Breast epithelium (tissue), 4 donors: ENCODE measurements around the gene RHBDF1. TPM values are rescaled to one million over a fixed set of nuclear protein-coding genes. Genes with fewer than 3 reads are reported as not detected.
A peak's percentile ranks its signal among the peaks of the same experiment; 100 is the strongest.

ENCODE experiments used
- DNase-seq, 2 donors: peaks; one replicate each; pipeline ENCODE4 v3.0.0-alpha.2; 2019; ENCODE audit warnings: low spot score in 2 of 2
- H3K27ac ChIP-seq, 2 donors: fragments of 200-600 bp; sonication (generic) in 1 of 2; one replicate each; pipeline ENCODE4 v1.5.1; 2016 to 2019; ENCODE audit warnings: mild to moderate bottlenecking in 1 of 2
- H3K27me3 ChIP-seq, 2 donors: fragments of 200-600 bp; sonication (generic) in 1 of 2; one replicate each; pipeline versions ENCODE4 v1.5.1 to v1.6.0; 2017 to 2019; ENCODE audit warnings: control low read depth in 1 of 2, mild to moderate bottlenecking in 1 of 2
- H3K36me3 ChIP-seq: fragments of 200-600 bp; one replicate; pipeline ENCODE4 v1.5.1; 2019
- H3K4me1 ChIP-seq, 2 donors: fragments of 200-600 bp; sonication (generic); one replicate each; pipeline ENCODE4 v1.5.1; 2016 to 2019; ENCODE audit warnings: control low read depth in 1 of 2
- H3K4me3 ChIP-seq, 3 donors: fragments of 200-600 bp; sonication (generic); 1 replicate in 2 of 3; 2 replicates in 1 of 3; pipeline ENCODE4 v1.5.1; 2016 to 2019; ENCODE audit warnings: mild to moderate bottlenecking in 3 of 3, moderate library complexity in 2 of 3
- H3K9me3 ChIP-seq, 2 donors: fragments of 200-600 bp; sonication (generic) in 1 of 2; one replicate each; pipeline ENCODE4 v1.5.1; 2016 to 2019; ENCODE audit warnings: control low read depth in 1 of 2
- POLR2A ChIP-seq: fragments of 450-650 bp; IDR thresholded peaks from one replicate; pipeline ENCODE4 v1.6.1; 2016; ENCODE audit warnings: antibody characterized with exemption, mild to moderate bottlenecking, moderate library complexity
- POLR2AphosphoS5 ChIP-seq, 3 donors: sonication (generic); formaldehyde crosslinking; IDR thresholded peaks; one replicate each; pipeline ENCODE4 v1.6.1; 2017; ENCODE audit warnings: antibody characterized with exemption in 3 of 3
- intact Hi-C: fragments of 100-400 bp; cut with DNase I; formaldehyde crosslinking; loops from one replicate; pipeline ENCODE4 v1.15.1; 2023; ENCODE audit warnings: low total_unique reads
- total RNA-seq, 3 donors: library from RNA; depleted of rRNA; stranded (reverse); fragments of >200 nt; gene quantifications; one replicate each; pipeline ENCODE4 v1.1.0, GENCODE V29; 2016
- TF ChIP-seq, protein P1 (sequence below), 3 donors: fragments of 450-650 bp; IDR thresholded peaks; one replicate each; pipeline ENCODE4 v1.5.1; 2016 to 2017; ENCODE audit warnings: antibody characterized with exemption in 3 of 3, mild to moderate bottlenecking in 3 of 3, moderate library complexity in 3 of 3

RHBDF1 gene
- total RNA-seq, 3 donors from 2014 or later: 29.0 to 43.3 (median 42.6) TPM

DNA sequence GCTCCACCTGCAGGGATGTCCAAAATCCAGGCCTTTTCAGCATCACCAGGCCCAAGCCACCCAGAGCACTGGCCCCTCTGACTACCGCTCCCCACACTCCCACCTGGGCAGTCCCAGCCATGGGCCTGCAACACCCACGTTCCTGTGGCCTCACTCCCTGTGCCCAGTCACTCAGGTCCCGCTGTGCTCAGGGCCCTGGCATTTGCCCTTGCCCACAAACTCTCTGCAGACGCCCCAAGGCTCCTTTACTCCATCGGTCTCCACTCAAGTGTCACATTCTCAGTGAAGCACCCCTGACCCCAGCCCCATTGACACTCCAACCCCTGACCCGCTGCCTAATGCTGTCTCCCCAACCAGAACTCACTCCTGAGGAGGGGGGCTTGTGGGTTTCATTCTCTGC lies 29.2 kb upstream of the RHBDF1 start:
- intact Hi-C loops: no loop called here
- Histone ChIP-seq H3K36me3 (no peaks in the 10 kb centered on the region), H3K4me1 (peaks cover 11 to 19% of the 10 kb centered on the region in 2 donors), H3K9me3 (no peaks in the 10 kb centered on the region), H3K4me3 (peak overlapping the region in 1 of 3 donors; percentile 22), H3K27ac (peak overlapping the region; percentile 65 to 82), H3K27me3 (no peaks in the 10 kb centered on the region)
- no peak for TF ChIP-seq POLR2A
- no peak for TF ChIP-seq POLR2AphosphoS5 (IDR thresholded peaks at IDR 0.05)
- TF ChIP-seq, protein P1, sequence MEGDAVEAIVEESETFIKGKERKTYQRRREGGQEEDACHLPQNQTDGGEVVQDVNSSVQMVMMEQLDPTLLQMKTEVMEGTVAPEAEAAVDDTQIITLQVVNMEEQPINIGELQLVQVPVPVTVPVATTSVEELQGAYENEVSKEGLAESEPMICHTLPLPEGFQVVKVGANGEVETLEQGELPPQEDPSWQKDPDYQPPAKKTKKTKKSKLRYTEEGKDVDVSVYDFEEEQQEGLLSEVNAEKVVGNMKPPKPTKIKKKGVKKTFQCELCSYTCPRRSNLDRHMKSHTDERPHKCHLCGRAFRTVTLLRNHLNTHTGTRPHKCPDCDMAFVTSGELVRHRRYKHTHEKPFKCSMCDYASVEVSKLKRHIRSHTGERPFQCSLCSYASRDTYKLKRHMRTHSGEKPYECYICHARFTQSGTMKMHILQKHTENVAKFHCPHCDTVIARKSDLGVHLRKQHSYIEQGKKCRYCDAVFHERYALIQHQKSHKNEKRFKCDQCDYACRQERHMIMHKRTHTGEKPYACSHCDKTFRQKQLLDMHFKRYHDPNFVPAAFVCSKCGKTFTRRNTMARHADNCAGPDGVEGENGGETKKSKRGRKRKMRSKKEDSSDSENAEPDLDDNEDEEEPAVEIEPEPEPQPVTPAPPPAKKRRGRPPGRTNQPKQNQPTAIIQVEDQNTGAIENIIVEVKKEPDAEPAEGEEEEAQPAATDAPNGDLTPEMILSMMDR (IDR thresholded peaks at IDR 0.05): no peak
- no peak for DNase-seq

DNA sequence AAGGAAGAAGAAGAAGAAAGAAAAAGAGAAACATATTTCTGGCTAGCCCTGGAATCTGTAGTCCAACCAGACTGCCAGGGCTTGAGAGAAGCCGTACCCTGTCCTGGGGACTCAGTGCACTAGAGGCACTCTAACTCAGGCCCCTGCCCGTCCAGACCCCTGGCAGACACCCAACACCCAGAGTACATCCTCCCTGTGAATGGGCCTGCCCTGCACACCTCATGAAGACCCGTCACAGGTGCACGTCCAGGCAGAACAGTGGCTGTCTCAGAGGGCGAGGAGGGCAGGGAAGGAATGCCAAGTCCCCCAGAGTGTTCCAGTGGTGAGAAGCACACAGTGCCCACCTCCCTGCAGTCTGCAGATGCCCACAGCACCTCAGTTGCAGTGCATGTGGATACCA lies 28.6 kb upstream of the RHBDF1 start:
- DNase-seq: no peak
- no peak overlapping the region for H3K4me3 ChIP-seq
- TF ChIP-seq POLR2AphosphoS5 (IDR thresholded peaks at IDR 0.05) (no peak), POLR2A (no peak)
- TF ChIP-seq, protein P1 (IDR thresholded peaks at IDR 0.05): no peak
- H3K4me1 ChIP-seq: peaks cover 11 to 19% of the 10 kb centered on the region in 2 donors
- H3K36me3 ChIP-seq: no peaks in the 10 kb centered on the region
- peak overlapping the region; percentile 65 to 82 for H3K27ac ChIP-seq
- intact Hi-C loops: no loop called here
- H3K9me3 ChIP-seq: no peaks in the 10 kb centered on the region
- no peaks in the 10 kb centered on the region for H3K27me3 ChIP-seq

DNA sequence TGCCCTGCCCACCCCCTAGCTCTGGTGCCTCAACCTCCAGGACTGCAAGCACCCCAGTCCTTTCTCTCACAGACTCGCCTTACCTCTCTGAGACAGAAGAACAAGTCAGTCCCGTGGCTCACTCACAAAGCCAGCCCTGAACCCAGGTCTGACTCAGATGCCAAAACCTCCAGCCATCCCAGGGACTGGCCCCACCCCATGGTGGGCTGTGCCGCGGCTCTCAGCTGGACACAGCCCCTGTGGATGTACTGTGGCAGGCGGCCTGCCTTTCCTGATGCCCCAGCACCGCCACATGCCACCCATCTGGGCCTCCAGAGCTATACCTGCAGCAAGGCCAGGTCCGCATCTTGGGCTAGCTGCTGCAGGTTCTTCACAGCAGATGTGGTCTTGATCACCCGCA lies 25.4 kb upstream of the RHBDF1 start:
- Histone ChIP-seq H3K4me1 (peaks cover 11 to 18% of the 10 kb centered on the region in 2 donors), H3K9me3 (no peaks in the 10 kb centered on the region)
- intact Hi-C loops: no loop called here

DNA sequence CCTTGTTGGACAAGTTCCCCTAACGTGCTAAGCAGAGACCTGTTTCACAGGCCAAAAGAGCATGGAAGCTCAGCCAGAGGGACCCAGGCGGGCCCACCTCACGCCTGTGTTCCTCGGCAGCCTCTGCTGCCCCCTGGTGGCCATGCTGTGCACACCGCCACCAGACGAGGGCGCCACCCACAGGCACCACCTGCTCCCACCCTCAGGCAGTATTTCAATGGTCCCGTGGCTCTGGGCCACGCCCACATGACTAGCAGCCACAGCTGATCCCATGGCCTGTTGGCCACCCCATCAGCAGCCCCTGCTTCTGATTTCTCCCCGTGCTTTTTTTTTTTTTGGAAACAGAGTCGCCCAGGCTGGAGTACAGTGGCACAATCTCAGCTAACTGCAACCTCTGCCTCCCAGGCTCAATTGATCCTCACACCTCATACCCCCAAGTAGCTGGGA lies 24.5 kb upstream of the RHBDF1 start:
- Histone ChIP-seq H3K27ac (no peak overlapping the region), H3K9me3 (no peaks in the 10 kb centered on the region), H3K4me3 (no peak overlapping the region), H3K4me1 (peaks cover 2 to 10% of the 10 kb centered on the region in 2 donors), H3K36me3 (no peaks in the 10 kb centered on the region), H3K27me3 (no peaks in the 10 kb centered on the region)
- DNase-seq: peak; percentile 77 to 86
- TF ChIP-seq POLR2A (no peak), POLR2AphosphoS5 (IDR thresholded peaks at IDR 0.05) (peak; percentile 64 to 71 (median 64))
- TF ChIP-seq, protein P1 (IDR thresholded peaks at IDR 0.05): peak; percentile 98 to 99 (median 99)
- intact Hi-C loops: no loop called here

More for the DNA sequence above, 25.4 kb upstream of the RHBDF1 start:
- Histone ChIP-seq H3K36me3 (no peaks in the 10 kb centered on the region), H3K27me3 (no peaks in the 10 kb centered on the region), H3K27ac (no peak overlapping the region), H3K4me3 (no peak overlapping the region)
- TF ChIP-seq, protein P1 (IDR thresholded peaks at IDR 0.05): no peak
- TF ChIP-seq POLR2AphosphoS5 (IDR thresholded peaks at IDR 0.05) (no peak), POLR2A (no peak)
- DNase-seq: no peak

DNA sequence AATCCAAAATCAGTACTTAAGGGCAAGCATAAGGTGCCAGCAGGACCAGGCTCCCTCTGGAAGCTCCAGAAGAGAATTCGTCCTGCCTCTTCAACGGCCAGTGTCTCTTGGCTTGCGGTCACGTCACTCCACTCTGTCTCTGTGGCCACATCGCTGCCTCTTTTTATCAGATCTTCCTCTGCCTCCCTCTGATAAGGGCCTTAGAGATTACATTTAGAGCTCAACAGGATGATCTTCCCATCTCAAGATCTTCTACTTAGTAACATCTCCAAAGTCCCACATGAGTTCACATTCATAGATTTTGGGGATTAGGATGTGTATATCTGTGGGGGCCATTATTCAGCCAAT lies 22.5 kb upstream of the RHBDF1 start:
- no peaks in the 10 kb centered on the region for H3K36me3 ChIP-seq
- no peaks in the 10 kb centered on the region for H3K9me3 ChIP-seq
- intact Hi-C loops: no loop called here
- no peaks in the 10 kb centered on the region for H3K4me1 ChIP-seq
- DNase-seq: no peak
- no peak overlapping the region for H3K4me3 ChIP-seq
- no peak overlapping the region for H3K27ac ChIP-seq
- TF ChIP-seq, protein P1 (IDR thresholded peaks at IDR 0.05): no peak
- TF ChIP-seq POLR2AphosphoS5 (IDR thresholded peaks at IDR 0.05): no peak
- TF ChIP-seq POLR2A: no peak
- no peaks in the 10 kb centered on the region for H3K27me3 ChIP-seq
